Lower lobe of right lung (tissue), 2 donors: ENCODE data around the gene FAM217A. TPM values are rescaled to one million over a fixed set of nuclear protein-coding genes. Genes with fewer than 3 reads are reported as not detected.

Experiments
- ATAC-seq, 2 donors: fragments of 200-7000 bp; cut with Tn5 transposase; one replicate each; pipeline ENCODE4 v1.9.1; 2020 to 2022; ENCODE audit warnings: mild to moderate bottlenecking in 2 of 2, moderate library complexity in 2 of 2
- DNase-seq: peaks from one replicate; pipeline ENCODE4 v3.0.0-alpha.2; 2020
- H3K27ac ChIP-seq: fragments of 200-600 bp; one replicate; pipeline ENCODE4 v1.8.0; 2022
- H3K27me3 ChIP-seq: fragments of 200-600 bp; one replicate; pipeline ENCODE4 v1.8.0; 2022; ENCODE audit warnings: low read depth
- H3K36me3 ChIP-seq: fragments of 200-600 bp; one replicate; pipeline ENCODE4 v1.8.0; 2022; ENCODE audit warnings: mild to moderate bottlenecking
- H3K4me1 ChIP-seq: fragments of 200-600 bp; one replicate; pipeline ENCODE4 v1.8.0; 2022
- H3K4me3 ChIP-seq: fragments of 200-600 bp; one replicate; pipeline ENCODE4 v1.8.0; 2022; ENCODE audit warnings: mild to moderate bottlenecking
- H3K9me3 ChIP-seq: fragments of 200-600 bp; one replicate; pipeline ENCODE4 v1.8.0; 2022
- CTCF ChIP-seq: fragments of 200-600 bp; IDR thresholded peaks from one replicate; pipeline ENCODE4 v1.8.0; 2022; ENCODE audit warnings: antibody characterized with exemption, mild to moderate bottlenecking
- intact Hi-C: fragments of 100-400 bp; cut with DNase I; formaldehyde crosslinking; loops from one replicate; pipeline ENCODE4 v1.11.0; 2022
- total RNA-seq: library from RNA; stranded (reverse); fragmentation: NEBNext Ultra II Directional; extraction: Animal tissue kit (Norgen Biotek cat#: 25700); gene quantifications from one replicate; pipeline ENCODE4 v1.2.1, GENCODE V29; 2021
- donor health status: DM: no; HTN: yes; CAD: no; lungs with severe emphysema.

Gene FAM217A
- total RNA-seq, 1 donor from 2014 or later: not detected

- Histone ChIP-seq H3K36me3 (no peaks in the 10 kb centered on the region), H3K4me3 (no peak overlapping the region), H3K27me3 (no peaks in the 10 kb centered on the region), H3K4me1 (no peaks in the 10 kb centered on the region), H3K9me3 (no peaks in the 10 kb centered on the region), H3K27ac (no peak overlapping the region)
- DNase-seq (no peak), ATAC-seq (no peak)
- TF ChIP-seq CTCF: no peak
- intact Hi-C loops: no loop called here
Measured at GRCh38 chr6:4084444-4085331, 5.8 kb upstream of the FAM217A start.

GRCh38 chr6:4074478-4075235, 4.3 kb downstream of the FAM217A start:
- H3K27ac ChIP-seq: no peak overlapping the region
- DNase-seq (no peak), ATAC-seq (no peak)
- no peak overlapping the region for H3K4me3 ChIP-seq
- intact Hi-C loops: no loop called here
- no peak for TF ChIP-seq CTCF
- H3K9me3 ChIP-seq: no peaks in the 10 kb centered on the region
- H3K27me3 ChIP-seq: peaks cover 12% of the 10 kb centered on the region
- no peaks in the 10 kb centered on the region for H3K36me3 ChIP-seq
- no peaks in the 10 kb centered on the region for H3K4me1 ChIP-seq

- intact Hi-C loops: no loop called here
- DNase-seq (no peak), ATAC-seq (no peak)
- TF ChIP-seq CTCF: no peak
- Histone ChIP-seq H3K4me1 (no peaks in the 10 kb centered on the region), H3K36me3 (no peaks in the 10 kb centered on the region), H3K27me3 (peaks cover 5% of the 10 kb centered on the region), H3K9me3 (no peaks in the 10 kb centered on the region), H3K4me3 (no peak overlapping the region), H3K27ac (no peak overlapping the region)
Measured at GRCh38 chr6:4071330-4071729, 7.6 kb downstream of the FAM217A start.

GRCh38 chr6:4069199-4069598, 9.7 kb downstream of the FAM217A start:
- H3K27me3 ChIP-seq: peaks cover 5% of the 10 kb centered on the region
- intact Hi-C loops: no loop called here

GRCh38 chr6:4067673-4068072, 11.3 kb downstream of the FAM217A start:
- no peaks in the 10 kb centered on the region for H3K27me3 ChIP-seq
- H3K27ac ChIP-seq: no peak overlapping the region
- DNase-seq: no peak
- no peak for ATAC-seq
- no peak overlapping the region for H3K4me3 ChIP-seq
- H3K9me3 ChIP-seq: no peaks in the 10 kb centered on the region
- TF ChIP-seq CTCF: no peak
- no peaks in the 10 kb centered on the region for H3K4me1 ChIP-seq
- intact Hi-C loops: no loop called here
- H3K36me3 ChIP-seq: peaks cover 31% of the 10 kb centered on the region

More at GRCh38 chr6:4069199-4069598, 9.7 kb downstream of the FAM217A start:
- DNase-seq: no peak
- Histone ChIP-seq H3K4me1 (no peaks in the 10 kb centered on the region), H3K4me3 (no peak overlapping the region), H3K27ac (no peak overlapping the region), H3K9me3 (no peaks in the 10 kb centered on the region), H3K36me3 (peaks cover 16% of the 10 kb centered on the region)
- no peak for TF ChIP-seq CTCF
- no peak for ATAC-seq
